ENCODE measurements around the gene CTBP1.

Gene CTBP1

GRCh38 chr4:1250527-1250812, 1.5 kb upstream of the CTBP1 start:
- no peak for DNase-seq (ENCODE audit: low read depth, low spot score)

GRCh38 chr4:1249731-1250526, 999 bp upstream of the CTBP1 start:
- no peak for DNase-seq (ENCODE audit: low read depth, low spot score)

- DNase-seq (ENCODE audit: low read depth, low spot score): peak; percentile 79
These were observed 309 bp upstream of the CTBP1 start for GRCh38 chr4:1249148-1249730.

- no peak for DNase-seq (ENCODE audit: low read depth, low spot score)
These were observed 1.1 kb downstream of the CTBP1 start for GRCh38 chr4:1247864-1248244.

DNA sequence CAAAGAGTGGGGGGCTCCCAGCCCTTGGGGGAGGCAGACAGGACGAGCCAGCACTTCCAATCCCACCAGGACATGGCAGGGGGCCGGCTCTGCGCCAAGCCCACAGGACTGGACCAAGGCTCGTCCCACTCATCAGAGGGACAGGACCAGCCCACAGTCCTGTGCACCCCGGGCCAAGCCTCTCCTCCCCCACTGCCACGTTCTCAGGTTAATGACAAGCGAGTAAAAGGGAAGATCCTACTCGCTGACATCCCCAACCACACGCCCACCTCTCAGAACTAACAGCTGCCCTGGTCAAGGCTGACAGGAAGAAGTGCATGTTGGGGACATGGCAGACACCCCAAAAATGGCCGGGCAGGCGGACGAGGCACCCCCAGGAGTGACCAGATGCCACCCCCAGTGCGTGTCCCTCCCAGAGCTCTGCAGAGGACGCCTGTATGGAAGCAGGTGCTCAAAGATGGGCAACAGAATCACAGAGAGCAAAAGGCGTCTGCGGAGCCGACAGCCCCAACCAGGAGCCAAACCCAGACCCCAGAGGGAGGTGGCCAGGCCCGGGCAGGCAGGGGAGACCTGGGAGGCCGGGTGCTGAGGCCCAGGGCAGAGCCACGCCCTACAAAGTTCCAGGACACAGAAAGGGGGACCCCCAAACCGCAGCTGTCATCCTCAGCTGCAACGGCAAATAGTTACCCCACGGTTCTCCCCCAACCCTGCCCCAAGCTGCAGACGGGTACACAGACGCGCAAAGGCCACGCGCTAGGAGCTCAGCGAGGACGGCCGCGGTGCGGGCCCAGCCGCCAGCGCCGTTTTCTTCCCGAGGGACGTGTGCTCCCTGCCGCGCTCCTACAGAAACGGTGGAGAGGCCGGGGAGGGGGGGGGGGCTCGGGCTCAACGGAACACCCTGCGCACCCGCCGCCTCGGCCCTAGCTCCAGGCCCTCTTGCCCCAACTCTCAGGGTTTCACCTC, 1.7 kb downstream of the CTBP1 start:
- DNase-seq (ENCODE audit: low read depth, low spot score): no peak

GRCh38 chr4:1246111-1246881, 2.6 kb downstream of the CTBP1 start:
- no peak for DNase-seq (ENCODE audit: low read depth, low spot score)

GRCh38 chr4:1245481-1246051, 3.4 kb downstream of the CTBP1 start:
- DNase-seq (ENCODE audit: low read depth, low spot score): no peak

GRCh38 chr4:1244978-1245471, 3.9 kb downstream of the CTBP1 start:
- no peak for DNase-seq (ENCODE audit: low read depth, low spot score)

GRCh38 chr4:1244081-1244977, 4.6 kb downstream of the CTBP1 start:
- no peak for DNase-seq (ENCODE audit: low read depth, low spot score)

GRCh38 chr4:1243451-1244080, 5.4 kb downstream of the CTBP1 start:
- no peak for DNase-seq (ENCODE audit: low read depth, low spot score)

- no peak for DNase-seq (ENCODE audit: low read depth, low spot score)
These were observed 6.2 kb downstream of the CTBP1 start for GRCh38 chr4:1242506-1243450.

DNA sequence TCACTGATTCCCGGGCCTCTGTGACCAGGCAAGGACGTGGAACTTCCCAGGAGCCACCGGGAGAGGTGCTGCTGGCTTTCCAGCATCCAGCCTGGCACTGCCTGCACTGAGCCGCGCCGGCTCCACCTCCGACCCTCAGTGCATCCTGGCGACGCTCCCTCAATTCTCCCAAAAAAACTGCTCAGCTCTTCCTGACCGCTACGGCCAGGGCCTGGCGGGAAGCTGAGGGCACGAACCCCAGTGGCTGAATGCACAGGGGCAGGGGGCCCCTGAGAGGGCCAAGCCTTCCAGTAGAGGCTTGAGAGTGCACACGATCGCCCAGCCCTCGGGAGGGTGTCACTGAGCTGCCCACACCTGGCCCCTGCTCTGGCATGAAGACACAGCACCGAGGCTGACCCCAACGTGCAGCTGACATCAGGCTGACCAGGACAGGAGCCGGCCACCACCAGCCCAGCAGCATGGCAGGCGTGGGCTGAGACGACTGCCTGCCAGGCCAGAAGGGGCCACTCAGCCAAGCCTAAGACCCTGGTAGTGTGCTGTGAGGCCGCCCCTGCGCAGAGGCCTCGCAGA, 6.9 kb downstream of the CTBP1 start:
- no peak for DNase-seq (ENCODE audit: low read depth, low spot score)

DNA sequence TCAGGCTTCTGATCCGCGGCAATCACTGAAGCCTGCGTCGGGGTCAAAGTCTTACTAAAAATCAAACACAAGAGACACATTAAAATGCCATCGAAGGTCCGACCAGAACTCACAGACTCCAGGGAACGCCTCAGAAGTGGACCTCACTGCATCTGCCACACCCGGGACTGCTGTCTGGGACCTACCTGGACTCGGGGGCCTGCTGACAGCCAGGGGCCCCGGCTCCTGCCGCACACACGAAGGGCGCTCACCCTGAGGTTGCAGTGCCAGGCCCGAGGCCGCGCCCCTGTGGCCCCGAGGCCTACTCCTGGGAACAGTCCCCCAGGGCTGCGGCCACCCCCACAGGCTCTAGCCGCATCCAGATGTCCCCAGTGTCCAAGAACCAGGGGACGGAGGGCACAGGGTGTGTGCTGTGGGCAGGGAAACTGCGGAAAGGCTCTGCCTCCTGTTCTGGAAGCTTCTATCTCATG, 7.4 kb downstream of the CTBP1 start:
- DNase-seq (ENCODE audit: low read depth, low spot score): no peak

GRCh38 chr4:1240721-1241465, 8.0 kb downstream of the CTBP1 start:
- DNase-seq (ENCODE audit: low read depth, low spot score): no peak

DNA sequence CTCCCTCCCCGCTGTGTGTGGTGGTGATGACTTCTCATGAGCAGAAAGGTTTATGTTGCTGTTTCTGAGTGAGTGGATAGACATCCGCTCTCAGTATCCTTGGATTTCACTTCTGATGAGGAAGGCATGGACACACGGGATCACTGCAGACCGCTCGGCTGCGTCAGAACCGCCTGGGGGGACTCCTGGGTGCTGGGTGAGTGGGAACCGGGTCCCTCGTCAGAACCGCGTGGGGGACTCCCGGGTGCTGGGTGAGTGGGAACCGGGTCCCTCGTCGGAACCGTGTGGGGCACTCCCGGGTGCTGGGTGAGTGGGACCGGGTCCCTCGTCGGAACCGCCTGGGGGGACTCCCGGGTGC, 9.0 kb downstream of the CTBP1 start:
- DNase-seq (ENCODE audit: low read depth, low spot score): no peak

- DNase-seq (ENCODE audit: low read depth, low spot score): no peak
These were observed 9.6 kb downstream of the CTBP1 start for GRCh38 chr4:1239141-1239949.

DNA sequence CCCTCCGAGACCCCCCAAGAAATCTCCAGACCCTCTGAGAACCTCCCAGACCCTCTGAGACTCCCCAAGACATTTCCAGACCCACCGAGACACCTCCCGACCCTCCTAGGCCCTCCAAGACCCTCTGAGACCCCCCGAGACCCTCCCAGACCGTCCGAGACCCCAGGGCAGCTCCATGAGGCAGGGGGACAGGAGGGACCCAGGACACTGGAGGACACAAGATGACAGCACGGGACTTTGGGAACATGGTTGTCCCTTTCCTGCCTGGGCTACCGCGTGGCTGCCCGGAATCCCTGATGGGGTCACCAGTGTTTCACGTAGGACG, 10.3 kb downstream of the CTBP1 start:
- no peak for DNase-seq (ENCODE audit: low read depth, low spot score)

Data from smooth muscle cell of the brain vasculature (primary cell).